Suprapubic skin (tissue), 4 donors: Measurements from ENCODE around the gene ZNF30. TPM values are rescaled to one million over a fixed set of nuclear protein-coding genes. Genes with fewer than 3 reads are reported as not detected.
A peak's percentile ranks its signal among the peaks of the same experiment; 100 is the strongest.

Source experiments
- DNase-seq, 2 donors: peaks; one replicate each; pipeline ENCODE4 v3.0.0-alpha.2; 2019; ENCODE audit warnings: low spot score in 2 of 2
- H3K27ac ChIP-seq: fragments of 200-600 bp; sonication (generic); one replicate; pipeline ENCODE4 v1.5.1; 2019
- H3K27me3 ChIP-seq: fragments of 200-600 bp; sonication (generic); one replicate; pipeline ENCODE4 v1.5.1; 2019
- H3K36me3 ChIP-seq: fragments of 200-600 bp; sonication (generic); one replicate; pipeline ENCODE4 v1.5.1; 2019
- H3K4me1 ChIP-seq: fragments of 200-600 bp; sonication (generic); one replicate; pipeline ENCODE4 v1.5.1; 2019
- H3K4me3 ChIP-seq: fragments of 200-600 bp; sonication (generic); one replicate; pipeline ENCODE4 v1.5.1; 2019; ENCODE audit warnings: mild to moderate bottlenecking
- H3K9me3 ChIP-seq: fragments of 200-600 bp; sonication (generic); one replicate; pipeline ENCODE4 v1.5.1; 2019
- EP300 ChIP-seq: sonication (generic); formaldehyde crosslinking; IDR thresholded peaks from one replicate; pipeline ENCODE4 v1.6.1; 2017; ENCODE audit warnings: antibody characterized with exemption
- POLR2A ChIP-seq, 2 donors: fragments of 450-650 bp; IDR thresholded peaks; one replicate each; pipeline ENCODE4 v1.6.1; 2017; ENCODE audit warnings: antibody characterized with exemption in 2 of 2, mild to moderate bottlenecking in 2 of 2, moderate library complexity in 2 of 2
- POLR2AphosphoS5 ChIP-seq, 3 donors: sonication (generic); formaldehyde crosslinking; IDR thresholded peaks; one replicate each; pipeline ENCODE4 v1.6.1; 2017; ENCODE audit warnings: antibody characterized with exemption in 3 of 3
- WGBS: methylation state at CpG from one replicate; pipeline ENCODE4 v1.1.5; 2018; 5-methylcytosine and 5-hydroxymethylcytosine counted together
- total RNA-seq, 4 donors: library from RNA; depleted of rRNA; stranded (reverse); fragments of >200 nt; gene quantifications; one replicate each; pipeline ENCODE4 v1.1.0, GENCODE V29; 2016
- TF ChIP-seq, protein P1 (sequence below), 2 donors: fragments of 200-600 bp in 1 of 2; fragments of 450-650 bp in 1 of 2; sonication (generic) in 1 of 2; IDR thresholded peaks; one replicate each; pipeline ENCODE4 v1.5.1; 2016 to 2019; ENCODE audit warnings: antibody characterized with exemption in 2 of 2, mild to moderate bottlenecking in 1 of 2, moderate library complexity in 1 of 2

ZNF30 gene
- total RNA-seq, result 1 to 10 TPM in 2 of 4 donors, under 1 TPM in 2; 0.44 to 3.4 (median 1.5) TPM

DNA sequence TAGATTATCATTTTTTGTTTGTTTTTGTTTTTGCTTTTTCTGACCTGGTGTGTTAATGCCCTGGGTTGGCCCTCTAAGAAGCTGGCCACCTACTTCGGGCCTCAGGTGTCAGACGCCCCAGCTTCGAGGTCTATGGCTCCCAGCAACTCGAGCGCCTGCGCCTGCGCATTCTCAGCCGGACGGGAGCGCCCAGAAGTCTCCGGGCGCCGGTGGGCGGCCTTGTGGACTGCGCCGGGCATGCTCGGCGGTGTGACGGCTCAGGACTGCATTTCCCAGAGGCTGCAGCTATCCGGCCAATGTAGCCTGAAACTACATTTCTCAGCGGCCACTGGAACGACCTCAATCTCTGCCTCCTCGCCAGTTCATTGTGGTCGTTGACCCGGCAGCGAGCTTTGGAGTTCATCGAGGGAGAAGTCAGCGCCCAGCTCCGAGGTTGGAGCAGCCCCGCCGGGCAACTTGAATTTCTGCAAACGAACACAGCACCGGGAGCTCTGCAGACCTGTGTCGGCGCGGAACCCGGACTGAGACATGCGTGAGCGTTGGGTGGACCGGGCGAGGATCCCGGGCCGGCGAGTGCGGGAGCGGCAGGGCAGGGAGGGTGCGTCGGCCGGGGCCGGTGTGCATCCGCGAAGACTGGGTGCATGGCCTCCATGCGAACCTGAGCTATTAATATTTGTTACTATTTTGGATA, at the start of gene ZNF30:
Gene ZNF30 (plus strand): TSS at position 219 of the 691 bp plus-strand sequence. CDS start 3,045 bp downstream, outside the sequence.
- H3K4me3 ChIP-seq, result peak within 1 kb of the TSS; percentile 67
- peaks cover 18% of the 10 kb centered on the region for H3K4me1 ChIP-seq
- peaks cover 13% of the 10 kb centered on the region for H3K36me3 ChIP-seq
- peak within 1 kb of the TSS; percentile 50 for H3K27ac ChIP-seq
- no peaks in the 10 kb centered on the region for H3K9me3 ChIP-seq
- under 1% methylated on average over 53 of the region's 53 CpGs for WGBS
- DNase-seq, result peak; percentile 88
- H3K27me3 ChIP-seq, result no peaks in the 10 kb centered on the region
- no peak for TF ChIP-seq POLR2AphosphoS5 (IDR thresholded peaks at IDR 0.05)
- TF ChIP-seq POLR2A (IDR thresholded peaks at IDR 0.05), result no peak
- TF ChIP-seq, protein P1, sequence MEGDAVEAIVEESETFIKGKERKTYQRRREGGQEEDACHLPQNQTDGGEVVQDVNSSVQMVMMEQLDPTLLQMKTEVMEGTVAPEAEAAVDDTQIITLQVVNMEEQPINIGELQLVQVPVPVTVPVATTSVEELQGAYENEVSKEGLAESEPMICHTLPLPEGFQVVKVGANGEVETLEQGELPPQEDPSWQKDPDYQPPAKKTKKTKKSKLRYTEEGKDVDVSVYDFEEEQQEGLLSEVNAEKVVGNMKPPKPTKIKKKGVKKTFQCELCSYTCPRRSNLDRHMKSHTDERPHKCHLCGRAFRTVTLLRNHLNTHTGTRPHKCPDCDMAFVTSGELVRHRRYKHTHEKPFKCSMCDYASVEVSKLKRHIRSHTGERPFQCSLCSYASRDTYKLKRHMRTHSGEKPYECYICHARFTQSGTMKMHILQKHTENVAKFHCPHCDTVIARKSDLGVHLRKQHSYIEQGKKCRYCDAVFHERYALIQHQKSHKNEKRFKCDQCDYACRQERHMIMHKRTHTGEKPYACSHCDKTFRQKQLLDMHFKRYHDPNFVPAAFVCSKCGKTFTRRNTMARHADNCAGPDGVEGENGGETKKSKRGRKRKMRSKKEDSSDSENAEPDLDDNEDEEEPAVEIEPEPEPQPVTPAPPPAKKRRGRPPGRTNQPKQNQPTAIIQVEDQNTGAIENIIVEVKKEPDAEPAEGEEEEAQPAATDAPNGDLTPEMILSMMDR (IDR thresholded peaks at IDR 0.05), result no peak

DNA sequence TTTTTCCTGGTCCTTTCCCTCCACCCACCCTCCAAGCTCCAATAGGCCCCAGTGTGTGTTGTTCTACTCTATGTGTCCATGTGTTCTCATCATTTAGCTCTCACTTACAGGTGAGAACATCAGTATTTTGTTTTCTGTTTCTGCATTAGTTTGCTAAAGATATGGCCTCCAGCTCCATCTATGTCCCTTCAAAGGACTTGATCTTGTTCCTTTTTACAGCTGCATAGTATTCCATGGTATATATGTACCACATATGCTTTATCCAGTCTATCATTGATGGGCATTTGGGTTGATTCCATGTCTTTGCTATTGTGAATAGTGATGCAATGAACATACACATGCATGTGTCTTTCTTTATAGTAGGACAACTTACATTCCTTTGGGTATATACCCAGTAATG, 47.1 kb upstream of the ZNF30 start:
- H3K27me3 ChIP-seq, result peaks cover 4% of the 10 kb centered on the region
- DNase-seq, result no peak
- no peak overlapping the region for H3K4me3 ChIP-seq
- H3K4me1 ChIP-seq, result no peaks in the 10 kb centered on the region
- H3K27ac ChIP-seq, result no peak overlapping the region
- peaks cover 7% of the 10 kb centered on the region for H3K9me3 ChIP-seq
- TF ChIP-seq, protein P1 (IDR thresholded peaks at IDR 0.05), result no peak
- no peak for TF ChIP-seq POLR2AphosphoS5 (IDR thresholded peaks at IDR 0.05)
- TF ChIP-seq POLR2A (IDR thresholded peaks at IDR 0.05), result no peak
- no peak for TF ChIP-seq EP300
- H3K36me3 ChIP-seq, result no peaks in the 10 kb centered on the region

DNA sequence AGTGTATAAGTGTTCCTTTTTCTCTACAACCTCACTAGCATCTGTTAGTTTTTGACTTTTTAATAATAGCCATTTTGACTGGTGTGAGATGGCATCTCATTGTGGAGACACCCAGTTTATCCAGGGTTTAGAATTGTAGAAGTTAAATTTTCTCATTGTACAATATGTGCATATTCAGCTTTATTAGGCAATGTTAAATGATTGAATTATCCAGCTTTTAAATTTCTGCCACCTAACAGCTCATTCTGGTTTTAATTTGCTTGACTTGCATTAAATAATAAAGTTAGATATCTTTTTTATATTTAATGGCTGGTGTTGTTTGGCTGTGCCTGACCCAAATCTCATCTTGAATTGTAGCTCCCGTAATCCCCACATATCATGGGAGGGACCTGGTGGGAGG, 46.7 kb upstream of the ZNF30 start:
- peaks cover 10% of the 10 kb centered on the region for H3K9me3 ChIP-seq
- H3K4me1 ChIP-seq, result no peaks in the 10 kb centered on the region
- peaks cover 4% of the 10 kb centered on the region for H3K27me3 ChIP-seq
- DNase-seq, result no peak
- WGBS, result 84% methylated on average over 1 of the region's 1 CpG
- H3K36me3 ChIP-seq, result no peaks in the 10 kb centered on the region
- H3K27ac ChIP-seq, result no peak overlapping the region
- H3K4me3 ChIP-seq, result no peak overlapping the region
- TF ChIP-seq, protein P1 (IDR thresholded peaks at IDR 0.05), result no peak
- no peak for TF ChIP-seq EP300
- TF ChIP-seq POLR2A (IDR thresholded peaks at IDR 0.05), result no peak
- TF ChIP-seq POLR2AphosphoS5 (IDR thresholded peaks at IDR 0.05), result no peak

DNA sequence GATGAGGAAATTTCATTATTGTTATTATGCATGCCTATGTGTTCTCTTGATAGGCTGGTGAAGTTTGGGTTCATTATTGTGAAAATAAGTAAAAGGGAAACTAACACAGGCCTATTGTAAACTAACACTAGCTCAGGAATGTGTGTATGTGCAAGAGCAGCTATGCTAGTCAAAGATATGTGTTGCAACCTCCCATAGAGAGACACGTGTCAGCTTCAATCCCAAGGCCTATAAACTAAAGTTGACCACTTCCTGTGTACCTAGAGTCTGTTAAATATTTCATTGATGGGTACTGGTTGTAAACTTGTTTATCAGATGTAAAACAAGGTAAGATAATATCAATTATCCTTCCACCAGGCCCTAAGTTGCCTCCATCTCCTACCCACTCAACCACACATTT, 44.7 kb upstream of the ZNF30 start:
- no peak overlapping the region for H3K4me3 ChIP-seq
- H3K27me3 ChIP-seq, result peaks cover 4% of the 10 kb centered on the region
- H3K27ac ChIP-seq, result no peak overlapping the region
- 50% methylated on average over 1 of the region's 1 CpG for WGBS
- no peak for TF ChIP-seq POLR2AphosphoS5 (IDR thresholded peaks at IDR 0.05)
- TF ChIP-seq EP300, result no peak
- TF ChIP-seq, protein P1 (IDR thresholded peaks at IDR 0.05), result no peak
- TF ChIP-seq POLR2A (IDR thresholded peaks at IDR 0.05), result no peak
- no peak for DNase-seq
- no peaks in the 10 kb centered on the region for H3K4me1 ChIP-seq
- H3K9me3 ChIP-seq, result peaks cover 26% of the 10 kb centered on the region
- no peaks in the 10 kb centered on the region for H3K36me3 ChIP-seq

DNA sequence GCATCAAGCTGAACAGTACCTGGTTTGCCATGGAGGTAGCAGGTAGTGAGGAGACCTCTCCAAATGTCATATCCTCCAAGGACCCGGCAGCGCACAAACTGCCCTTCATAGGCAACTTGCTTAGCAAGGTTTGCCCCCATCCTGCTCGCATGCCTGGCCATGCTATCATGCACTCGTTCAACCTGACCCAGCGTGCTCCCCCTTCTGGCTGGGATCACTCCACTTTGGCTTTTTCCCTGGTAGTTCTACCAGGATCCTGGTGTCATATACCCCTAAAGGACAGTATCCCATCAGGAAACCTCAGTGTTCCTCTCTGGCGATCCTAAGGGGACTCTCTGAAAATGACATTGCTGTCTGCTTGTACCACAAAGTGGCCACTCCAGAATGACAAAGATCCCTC, 38.6 kb upstream of the ZNF30 start:
- DNase-seq, result no peak
- Histone ChIP-seq H3K4me3 (no peak overlapping the region), H3K27me3 (peaks cover 4% of the 10 kb centered on the region), H3K4me1 (no peaks in the 10 kb centered on the region), H3K27ac (no peak overlapping the region), H3K36me3 (no peaks in the 10 kb centered on the region), H3K9me3 (peaks cover 28% of the 10 kb centered on the region)
- whole genome bisulfite sequencing, result 80% methylated on average over 6 of the region's 6 CpGs
- TF ChIP-seq POLR2A (IDR thresholded peaks at IDR 0.05) (no peak), POLR2AphosphoS5 (IDR thresholded peaks at IDR 0.05) (no peak), EP300 (no peak)
- TF ChIP-seq, protein P1 (IDR thresholded peaks at IDR 0.05), result no peak
